ENCODE results near the gene SDHAF3.

The SDHAF3 gene

DNA sequence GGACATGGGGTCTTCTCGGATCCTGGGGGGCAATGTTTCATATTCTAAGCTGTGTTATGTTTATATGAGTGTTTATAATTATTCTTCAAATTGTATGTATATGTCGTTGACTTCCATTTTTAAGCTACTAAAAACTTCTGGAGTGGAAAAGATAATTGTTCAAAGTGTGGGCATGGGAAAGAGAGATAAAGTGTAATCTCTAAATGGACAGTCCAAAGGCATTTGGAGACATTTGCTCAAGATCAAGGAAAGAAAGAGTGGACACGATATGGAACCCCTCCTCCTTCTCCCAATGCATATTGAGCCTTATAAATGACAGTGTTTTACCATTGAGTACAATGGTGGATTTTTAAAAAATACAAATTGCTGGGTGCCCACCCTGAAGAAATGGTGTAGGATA, 81.1 kb downstream of the SDHAF3 start:
- Histone ChIP-seq H3K9me3 (ENCODE audit: insufficient read depth, low read length) (no peaks in the 10 kb centered on the region), H4K20me1 (ENCODE audit: low read depth, low read length) (no peaks in the 10 kb centered on the region), H3K79me2 (ENCODE audit: insufficient read depth, low read length) (no peaks in the 10 kb centered on the region), H3K4me3 (ENCODE audit: insufficient read depth, low read length, poor library complexity, severe bottlenecking) (no peak overlapping the region), H2AFZ (ENCODE audit: low read depth, low read length, severe bottlenecking) (no peak overlapping the region), H3K9ac (ENCODE audit: low read length) (no peak overlapping the region), H3K36me3 (ENCODE audit: low read length) (no peaks in the 10 kb centered on the region), H3K27me3 (ENCODE audit: low read length) (no peaks in the 10 kb centered on the region), H3K4me2 (ENCODE audit: low read depth, low read length, poor library complexity, severe bottlenecking) (no peak overlapping the region), H3K27ac (ENCODE audit: low read depth, low read length) (no peak overlapping the region), H3F3A (ENCODE audit: insufficient read depth) (no peaks in the 10 kb centered on the region), H3K9me2 (replicated peaks; ENCODE audit: insufficient read depth, low read length) (no peaks in the 10 kb centered on the region)
- no peak for TF ChIP-seq EZH2phosphoT487 (conservative IDR thresholded peaks at IDR 0.05; ENCODE audit: low read length)
- TF ChIP-seq, protein P1, sequence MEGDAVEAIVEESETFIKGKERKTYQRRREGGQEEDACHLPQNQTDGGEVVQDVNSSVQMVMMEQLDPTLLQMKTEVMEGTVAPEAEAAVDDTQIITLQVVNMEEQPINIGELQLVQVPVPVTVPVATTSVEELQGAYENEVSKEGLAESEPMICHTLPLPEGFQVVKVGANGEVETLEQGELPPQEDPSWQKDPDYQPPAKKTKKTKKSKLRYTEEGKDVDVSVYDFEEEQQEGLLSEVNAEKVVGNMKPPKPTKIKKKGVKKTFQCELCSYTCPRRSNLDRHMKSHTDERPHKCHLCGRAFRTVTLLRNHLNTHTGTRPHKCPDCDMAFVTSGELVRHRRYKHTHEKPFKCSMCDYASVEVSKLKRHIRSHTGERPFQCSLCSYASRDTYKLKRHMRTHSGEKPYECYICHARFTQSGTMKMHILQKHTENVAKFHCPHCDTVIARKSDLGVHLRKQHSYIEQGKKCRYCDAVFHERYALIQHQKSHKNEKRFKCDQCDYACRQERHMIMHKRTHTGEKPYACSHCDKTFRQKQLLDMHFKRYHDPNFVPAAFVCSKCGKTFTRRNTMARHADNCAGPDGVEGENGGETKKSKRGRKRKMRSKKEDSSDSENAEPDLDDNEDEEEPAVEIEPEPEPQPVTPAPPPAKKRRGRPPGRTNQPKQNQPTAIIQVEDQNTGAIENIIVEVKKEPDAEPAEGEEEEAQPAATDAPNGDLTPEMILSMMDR (IDR thresholded peaks at IDR 0.05; ENCODE audit: insufficient read depth, low read length, poor library complexity, severe bottlenecking), result no peak

DNA sequence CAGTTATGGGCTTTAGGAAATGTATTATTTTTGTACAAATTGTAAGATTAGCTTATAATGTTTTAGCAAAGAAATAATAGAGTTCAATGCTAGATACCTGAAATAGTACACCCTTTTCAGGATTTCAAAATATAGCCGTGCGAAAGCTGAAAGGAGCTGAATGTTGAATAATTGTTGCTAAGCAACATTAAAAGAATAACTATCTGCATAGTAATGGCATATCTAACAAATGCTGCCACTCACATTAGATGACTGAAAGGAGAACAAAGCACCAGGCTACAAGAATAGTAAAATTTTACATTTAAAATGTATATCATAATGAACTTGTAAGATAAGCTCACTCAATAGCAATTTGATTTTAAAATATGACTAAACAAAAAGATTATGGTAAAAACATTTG, 82.5 kb downstream of the SDHAF3 start:
- H4K20me1 ChIP-seq (ENCODE audit: low read depth, low read length), result no peaks in the 10 kb centered on the region
- H3K4me3 ChIP-seq (ENCODE audit: insufficient read depth, low read length, poor library complexity, severe bottlenecking), result no peak overlapping the region
- H3K27me3 ChIP-seq (ENCODE audit: low read length), result no peaks in the 10 kb centered on the region
- H3K9me3 ChIP-seq (ENCODE audit: insufficient read depth, low read length), result no peaks in the 10 kb centered on the region
- no peaks in the 10 kb centered on the region for H3K36me3 ChIP-seq (ENCODE audit: low read length)
- H3K9ac ChIP-seq (ENCODE audit: low read length), result no peak overlapping the region
- H2AFZ ChIP-seq (ENCODE audit: low read depth, low read length, severe bottlenecking), result no peak overlapping the region
- no peaks in the 10 kb centered on the region for H3K79me2 ChIP-seq (ENCODE audit: insufficient read depth, low read length)
- no peak for TF ChIP-seq EZH2phosphoT487 (conservative IDR thresholded peaks at IDR 0.05; ENCODE audit: low read length)
- TF ChIP-seq, protein P1 (IDR thresholded peaks at IDR 0.05; ENCODE audit: insufficient read depth, low read length, poor library complexity, severe bottlenecking), result no peak
- no peaks in the 10 kb centered on the region for H3K9me2 ChIP-seq (replicated peaks; ENCODE audit: insufficient read depth, low read length)
- no peak overlapping the region for H3K27ac ChIP-seq (ENCODE audit: low read depth, low read length)
- no peak overlapping the region for H3K4me2 ChIP-seq (ENCODE audit: low read depth, low read length, poor library complexity, severe bottlenecking)
- H3F3A ChIP-seq (ENCODE audit: insufficient read depth), result no peaks in the 10 kb centered on the region

DNA sequence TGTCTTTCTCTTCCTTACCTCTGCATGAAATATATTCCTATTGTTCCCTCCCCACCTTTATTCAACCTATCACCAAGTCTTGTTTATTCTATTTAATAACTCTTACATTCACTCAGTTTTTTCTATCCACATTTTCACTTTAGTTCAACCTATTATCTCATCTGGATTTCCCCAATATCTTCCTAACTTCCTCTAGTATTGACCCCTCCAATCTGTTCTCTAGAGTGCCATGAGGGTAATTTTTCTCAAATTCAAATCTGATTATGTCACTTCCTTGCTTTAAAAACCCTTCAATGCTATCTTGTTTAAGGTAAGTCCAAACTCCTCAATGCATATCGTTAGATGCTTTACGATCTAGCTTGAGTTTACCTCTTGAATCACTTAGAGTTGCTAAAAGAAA, 86.5 kb downstream of the SDHAF3 start:
- H3F3A ChIP-seq (ENCODE audit: insufficient read depth), result no peaks in the 10 kb centered on the region
- H3K9ac ChIP-seq (ENCODE audit: low read length), result no peak overlapping the region
- H3K4me2 ChIP-seq (ENCODE audit: low read depth, low read length, poor library complexity, severe bottlenecking), result no peak overlapping the region
- no peak for TF ChIP-seq EZH2phosphoT487 (conservative IDR thresholded peaks at IDR 0.05; ENCODE audit: low read length)
- TF ChIP-seq, protein P1 (IDR thresholded peaks at IDR 0.05; ENCODE audit: insufficient read depth, low read length, poor library complexity, severe bottlenecking), result no peak
- H3K36me3 ChIP-seq (ENCODE audit: low read length), result no peaks in the 10 kb centered on the region
- H3K27ac ChIP-seq (ENCODE audit: low read depth, low read length), result no peak overlapping the region
- no peaks in the 10 kb centered on the region for H3K9me2 ChIP-seq (replicated peaks; ENCODE audit: insufficient read depth, low read length)
- H4K20me1 ChIP-seq (ENCODE audit: low read depth, low read length), result no peaks in the 10 kb centered on the region
- no peaks in the 10 kb centered on the region for H3K27me3 ChIP-seq (ENCODE audit: low read length)
- H3K4me3 ChIP-seq (ENCODE audit: insufficient read depth, low read length, poor library complexity, severe bottlenecking), result no peak overlapping the region
- no peaks in the 10 kb centered on the region for H3K9me3 ChIP-seq (ENCODE audit: insufficient read depth, low read length)
- H3K79me2 ChIP-seq (ENCODE audit: insufficient read depth, low read length), result no peaks in the 10 kb centered on the region
- H2AFZ ChIP-seq (ENCODE audit: low read depth, low read length, severe bottlenecking), result no peak overlapping the region
